HG03565 (cell line): Measurements from ENCODE around the gene CTRB2.
"Not testable (repeated sequence)": the region's sequence is repeated elsewhere in the genome, so short reads cannot be mapped to it uniquely, and the experiment has no call there.

ENCODE experiments used
- ATAC-seq: cut with Tn5 transposase; IDR thresholded peaks from one replicate; pipeline ENCODE4 v1.9.1; 2021; ENCODE audit warnings: mild to moderate bottlenecking, moderate library complexity; ENCODE audit not compliant: unreplicated experiment

CTRB2 gene

DNA sequence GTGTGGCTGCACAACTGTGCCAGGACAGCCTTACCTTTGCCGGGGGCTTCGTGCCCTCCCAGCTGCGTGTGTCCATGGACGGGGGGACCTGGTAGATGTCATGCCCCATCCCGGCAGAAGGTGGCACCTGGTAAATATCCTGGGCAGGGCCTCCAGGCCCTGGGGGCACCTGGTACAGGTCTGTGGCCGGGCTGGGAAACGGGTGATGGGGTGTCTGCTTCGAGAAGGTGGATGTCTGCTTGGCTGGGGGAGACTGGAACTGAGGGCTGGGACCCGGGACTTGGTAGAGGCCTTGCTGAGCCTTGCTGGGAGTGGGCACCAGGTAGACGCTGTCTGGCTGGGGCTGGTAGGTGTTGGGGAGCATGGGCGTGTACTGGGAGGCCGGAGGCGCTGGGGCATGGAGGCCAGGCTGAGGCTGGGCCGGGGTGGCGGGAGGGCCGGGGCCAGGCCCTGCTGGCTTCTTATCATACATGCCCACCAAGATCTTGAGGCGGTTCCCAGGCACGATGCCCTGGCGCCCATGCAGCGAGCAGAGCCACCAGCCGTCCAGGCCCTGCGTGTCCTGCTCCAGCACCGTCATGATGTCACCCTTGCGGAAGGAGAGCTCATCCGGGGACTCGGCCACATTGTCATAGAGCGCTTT lies 35.6 kb upstream of the CTRB2 start:
- ATAC-seq = not testable (repeated sequence)

DNA sequence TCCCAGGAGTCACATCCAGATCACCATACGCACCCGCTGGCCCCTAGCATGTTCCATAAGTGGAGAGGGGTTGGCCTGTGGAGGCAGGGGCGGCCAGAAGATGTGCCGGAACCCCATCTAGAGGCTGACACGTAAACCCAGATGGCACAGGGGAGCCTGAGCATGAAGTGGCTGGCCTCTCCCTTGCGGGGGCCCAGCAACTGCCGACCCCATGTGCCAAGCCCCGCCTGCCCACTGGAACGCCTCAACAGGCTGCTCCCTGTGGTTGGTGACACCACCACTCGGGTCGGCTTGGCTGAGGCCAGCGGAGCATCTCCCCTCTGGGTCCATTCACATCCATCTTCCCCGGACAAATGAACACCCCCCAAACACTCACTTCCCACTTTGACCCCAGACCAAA lies 35.0 kb upstream of the CTRB2 start:
- no peak for ATAC-seq

DNA sequence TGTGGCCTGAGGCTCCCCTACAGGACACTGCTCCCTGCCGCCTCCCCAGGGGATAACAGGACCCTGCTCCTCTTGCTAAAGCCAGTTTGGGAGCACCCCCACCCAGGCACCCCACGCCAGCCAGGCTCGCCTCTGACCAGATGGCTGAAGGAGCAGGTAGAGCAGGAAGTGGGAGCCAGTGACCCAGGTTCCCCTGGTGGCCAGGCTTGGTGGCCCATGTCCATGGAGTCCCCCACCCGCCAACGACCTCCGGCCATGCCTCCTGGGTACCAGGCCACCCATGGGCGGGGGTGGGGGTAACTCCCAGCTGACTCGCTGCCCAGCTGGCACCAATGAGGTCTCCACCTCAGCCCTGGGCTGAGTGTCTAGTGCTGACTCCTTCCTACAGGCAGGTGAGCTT lies 34.5 kb upstream of the CTRB2 start:
- ATAC-seq = no peak

DNA sequence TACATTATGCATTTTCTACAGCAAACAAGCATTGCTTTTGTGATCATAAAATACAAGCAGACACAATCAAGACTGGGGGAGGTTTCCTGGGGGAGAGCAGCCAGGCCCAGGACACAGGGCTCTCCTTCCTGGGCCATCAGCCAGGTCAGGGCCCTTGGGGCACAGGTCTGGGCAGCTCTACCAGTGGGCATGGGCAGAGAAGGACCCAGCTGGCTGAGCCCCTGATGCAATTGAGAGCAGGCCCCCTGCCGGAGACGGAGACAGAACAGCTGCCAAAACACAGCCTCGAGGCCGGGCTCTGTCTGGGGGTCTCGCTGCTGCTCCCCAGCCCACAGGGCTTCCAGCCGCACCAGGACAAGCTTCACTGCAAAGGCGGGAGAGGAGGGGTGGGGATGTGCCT lies 33.7 kb upstream of the CTRB2 start:
- not testable (repeated sequence) for ATAC-seq

DNA sequence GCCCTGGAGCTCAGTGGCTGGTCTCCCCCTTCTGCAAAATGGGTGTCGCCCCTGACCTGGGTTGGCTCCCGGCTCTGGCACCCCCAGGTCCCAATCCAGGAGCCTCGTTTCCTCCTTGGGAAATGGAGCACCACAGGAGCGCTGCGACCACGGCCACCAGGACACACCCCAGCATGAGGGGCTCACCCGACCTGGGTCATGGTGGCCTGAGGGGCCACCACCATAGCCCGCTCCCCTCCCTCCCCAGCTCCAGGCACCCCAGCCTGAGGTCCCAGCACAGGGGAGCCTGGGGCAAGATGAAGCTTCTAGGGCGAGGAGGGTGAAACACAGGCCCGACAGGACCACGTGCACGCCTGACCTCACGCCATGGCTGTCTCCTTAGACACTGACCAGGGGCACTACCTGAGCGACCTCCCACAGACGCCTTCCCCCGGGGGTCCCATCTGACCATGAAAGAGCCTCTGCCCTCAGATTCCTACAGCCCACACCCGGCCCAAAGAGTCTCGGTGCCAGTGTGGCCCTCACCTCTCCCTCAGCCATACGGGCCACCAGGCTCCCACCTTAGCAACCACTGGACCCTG lies 32.7 kb upstream of the CTRB2 start:
- no peak for ATAC-seq

DNA sequence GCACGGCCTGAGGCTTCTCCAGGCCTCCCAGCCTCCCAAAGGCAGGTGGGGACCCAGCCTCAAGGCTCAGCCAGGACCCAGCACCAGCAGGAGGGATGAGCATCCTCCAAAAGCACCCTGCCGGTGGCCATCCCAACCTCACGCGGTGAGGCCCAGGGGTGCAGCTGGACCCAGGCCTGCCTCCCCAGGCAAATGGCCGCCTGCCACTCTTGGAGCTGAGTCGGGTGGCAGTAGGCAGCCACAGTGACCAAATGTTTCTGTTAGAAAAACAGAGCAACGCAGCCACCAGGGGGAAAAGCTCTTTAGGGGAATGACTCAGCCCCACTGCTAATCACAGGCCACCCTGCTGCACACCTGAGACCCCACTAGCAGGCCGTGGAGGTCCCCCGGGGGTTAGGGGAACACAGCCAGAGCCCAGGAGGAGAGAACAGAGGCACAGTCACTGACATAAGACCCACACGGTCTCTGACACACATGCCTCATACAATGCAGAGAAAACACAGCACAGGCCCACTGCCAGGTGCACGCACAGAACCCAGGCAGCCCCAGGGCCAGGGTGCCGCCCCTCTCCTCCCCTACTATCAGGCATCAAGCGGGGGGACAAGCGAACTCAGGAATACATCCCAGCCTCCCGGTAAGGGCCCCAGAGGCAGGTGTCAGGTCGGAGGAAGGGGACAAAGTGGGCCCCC lies 32.0 kb upstream of the CTRB2 start:
- ATAC-seq = no peak

DNA sequence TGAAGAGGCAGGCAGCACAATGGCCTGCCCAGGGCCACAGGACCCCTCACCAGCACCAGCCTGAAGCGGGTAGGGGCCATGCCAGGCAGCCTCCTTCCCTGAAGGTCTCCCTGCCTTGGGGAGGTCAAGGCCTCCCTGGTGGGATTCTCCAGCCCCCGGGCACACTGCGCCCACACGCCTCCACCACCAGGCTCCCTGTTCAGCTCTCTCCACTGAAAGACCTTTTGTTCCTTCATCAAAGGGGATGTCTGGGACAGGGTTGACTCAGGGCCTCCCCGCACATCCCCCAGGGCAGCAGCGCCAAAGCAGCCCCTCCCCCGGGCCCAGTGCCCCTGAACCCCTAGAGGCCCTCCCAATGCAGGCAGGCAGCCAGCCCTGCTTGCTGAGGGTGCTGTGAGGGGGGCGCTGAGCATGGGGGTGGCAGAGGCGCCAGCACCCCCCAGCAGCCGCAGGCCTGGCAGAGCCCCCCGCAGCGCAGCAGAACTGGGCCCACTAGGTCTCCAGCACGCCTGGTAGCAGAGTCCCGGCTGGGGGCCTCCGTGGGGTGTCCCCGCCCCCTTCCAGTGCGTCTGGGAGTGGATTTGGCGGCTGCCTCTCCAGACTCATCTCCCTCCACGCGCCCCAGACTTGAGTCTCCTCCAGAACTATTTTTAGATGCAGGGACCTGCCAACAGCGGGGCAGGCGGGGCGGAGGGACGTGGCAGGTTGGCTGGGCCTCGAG lies 31.3 kb upstream of the CTRB2 start:
- no peak for ATAC-seq

DNA sequence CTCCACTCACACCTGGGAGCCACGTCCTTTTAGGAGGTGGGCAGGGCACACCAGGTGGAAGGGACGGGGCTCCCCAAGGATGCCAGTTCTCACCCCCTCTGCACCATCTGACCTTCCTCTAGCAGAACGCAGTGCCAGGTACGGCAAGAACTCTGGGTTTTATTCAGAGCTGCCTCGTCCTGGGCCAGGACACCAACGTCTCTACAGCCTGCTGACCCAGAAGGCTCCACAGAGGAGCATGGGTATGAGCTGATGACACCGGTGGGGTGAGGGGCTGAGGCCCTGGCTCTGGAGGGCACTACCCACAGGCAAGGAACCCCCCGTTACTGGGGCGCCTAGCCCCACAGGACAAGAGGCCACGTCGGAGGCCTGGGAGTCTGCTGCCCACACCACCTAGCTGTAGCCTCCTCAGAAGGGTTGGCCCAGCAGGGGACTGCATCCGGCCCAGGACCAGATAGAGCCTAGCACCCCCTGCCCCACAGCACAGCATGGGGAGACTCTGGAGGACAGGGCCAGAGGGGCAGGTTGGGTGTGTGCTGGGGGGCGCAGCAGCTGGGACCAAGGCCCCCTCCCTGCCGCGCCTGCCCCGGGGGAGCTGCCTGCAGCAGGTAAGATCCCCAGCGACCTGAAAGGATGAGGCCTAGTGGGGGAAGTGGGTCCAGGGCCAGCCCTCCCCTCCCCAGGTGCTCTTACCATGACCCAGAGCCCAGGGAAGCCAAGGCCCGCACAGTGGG lies 30.6 kb upstream of the CTRB2 start:
- ATAC-seq = no peak

DNA sequence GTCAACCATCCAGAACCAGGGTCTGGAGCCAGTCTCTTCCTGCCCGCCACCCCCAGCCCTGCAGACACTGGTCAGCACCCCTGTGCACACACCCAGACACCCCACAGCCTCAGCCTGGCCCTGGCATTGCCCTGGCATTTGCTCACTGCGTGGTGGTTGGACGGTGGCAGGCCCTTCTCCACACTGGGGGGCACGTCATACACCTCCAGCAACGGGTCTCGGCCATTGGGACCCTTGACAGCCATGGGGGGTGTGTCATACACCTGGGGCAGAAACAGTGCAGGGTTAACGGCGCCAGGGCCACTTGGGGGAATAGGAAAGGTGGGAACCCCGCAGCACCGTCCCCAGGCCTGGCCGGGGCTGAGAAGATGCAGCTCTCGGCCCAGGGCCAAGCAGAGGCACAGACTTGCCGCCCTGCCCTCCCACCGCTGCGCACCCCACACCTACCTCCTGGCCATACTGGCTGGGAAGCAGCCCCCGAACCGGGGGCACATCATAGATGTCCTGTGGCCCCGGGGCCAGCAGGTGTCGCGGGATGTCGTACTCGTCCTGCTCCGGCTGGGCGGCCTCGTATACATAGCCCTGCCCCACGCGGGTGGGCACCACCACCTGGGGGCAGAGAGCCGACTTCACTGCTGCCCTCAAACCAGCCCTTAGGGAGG lies 29.9 kb upstream of the CTRB2 start:
- no peak for ATAC-seq

DNA sequence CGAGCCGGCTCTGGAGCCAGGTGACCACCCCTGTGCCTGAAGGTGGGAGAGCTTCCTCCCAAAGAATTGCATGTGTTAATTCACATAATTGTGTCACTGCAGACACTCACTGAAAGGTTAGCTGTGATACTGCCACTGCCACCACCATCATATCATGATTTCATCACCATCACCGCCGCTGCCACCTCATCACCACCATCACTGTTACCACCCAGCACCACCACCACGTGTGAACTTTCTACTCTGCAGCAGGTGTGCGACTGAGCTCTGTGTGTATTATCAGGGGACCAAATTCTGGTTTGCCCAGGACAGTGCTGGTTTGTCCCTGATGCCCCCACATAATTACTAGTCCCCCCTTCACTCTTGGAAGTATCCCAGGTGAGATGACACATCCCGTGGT lies 29.3 kb upstream of the CTRB2 start:
- no peak for ATAC-seq

DNA sequence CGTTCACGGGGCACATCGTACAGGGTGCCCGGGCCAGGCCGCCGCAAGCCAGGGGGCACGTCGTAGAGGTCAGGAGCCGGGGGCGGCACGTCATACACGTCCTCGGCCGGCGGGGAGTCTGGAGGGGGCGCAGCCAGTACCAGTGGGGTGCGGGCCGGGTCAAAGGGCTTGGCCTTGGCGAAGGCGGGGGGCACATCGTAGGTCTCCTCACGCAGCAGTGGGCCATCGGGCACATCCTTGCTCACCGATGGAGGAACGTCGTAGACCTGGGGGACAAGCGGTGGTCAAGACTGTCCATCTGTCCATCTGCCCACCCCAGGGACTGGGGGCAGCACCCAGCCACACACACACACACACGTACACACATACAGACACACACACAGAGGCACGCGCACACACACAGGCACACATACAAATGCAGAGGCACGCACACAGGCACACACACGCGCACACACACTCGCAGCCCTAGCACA lies 28.8 kb upstream of the CTRB2 start:
- ATAC-seq = no peak

DNA sequence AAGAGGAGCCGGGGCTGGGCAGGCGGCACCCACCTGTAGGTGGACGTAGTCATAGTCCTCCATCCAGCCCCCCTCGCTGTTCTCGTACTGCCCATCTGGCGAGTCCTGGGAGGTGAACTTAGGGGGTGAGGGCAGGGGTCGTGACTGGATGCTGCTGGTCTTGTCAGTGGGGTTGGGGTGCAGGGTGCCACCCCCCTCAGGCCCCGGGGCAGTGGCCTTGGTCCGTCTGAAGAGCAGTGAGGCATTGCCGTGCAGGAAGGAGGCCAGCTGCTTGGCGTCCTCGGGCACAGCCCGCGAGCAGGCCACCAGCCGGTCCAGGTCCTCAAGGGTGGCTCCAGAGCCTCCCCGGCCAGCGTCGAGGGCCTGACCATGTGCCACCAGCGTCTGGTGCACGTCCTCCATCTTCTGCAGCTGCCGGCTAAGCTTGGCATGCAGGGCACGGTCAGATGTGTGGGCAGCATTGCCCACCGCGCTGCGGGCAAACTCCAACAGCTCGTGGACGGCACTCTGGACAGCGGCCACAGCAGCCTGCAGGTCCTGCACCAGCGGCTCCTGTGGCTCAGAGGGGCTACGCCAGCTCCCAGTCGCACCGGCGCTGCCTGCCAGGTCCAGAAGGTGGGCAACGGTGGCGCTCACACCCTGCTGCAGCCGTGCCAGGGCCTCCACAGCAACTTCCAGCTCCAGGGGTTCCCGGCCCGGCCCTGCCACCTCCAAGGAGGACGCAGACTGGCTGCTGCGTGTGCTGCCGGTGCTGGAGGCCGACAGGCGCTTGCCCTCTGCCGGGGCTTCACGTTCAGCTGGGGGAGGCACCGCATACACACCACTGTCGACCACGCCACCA lies 28.1 kb upstream of the CTRB2 start:
- no peak for ATAC-seq

DNA sequence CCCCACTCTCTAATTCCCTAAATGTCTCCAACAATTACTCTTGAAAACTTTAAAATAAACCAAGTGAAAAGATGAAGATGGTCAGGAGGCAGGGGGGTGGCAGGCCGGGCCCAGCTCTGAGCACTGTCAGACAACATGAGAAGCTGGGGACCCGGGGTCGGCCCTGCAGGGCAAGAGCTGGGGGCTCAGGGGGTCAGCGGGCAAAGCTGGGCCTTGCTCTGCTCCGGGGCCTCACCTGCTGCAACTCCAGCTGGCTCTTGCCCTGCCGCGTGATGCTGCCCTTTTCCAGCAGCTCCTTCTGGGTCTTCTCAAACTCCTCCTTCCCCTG lies 26.6 kb upstream of the CTRB2 start:
- no peak for ATAC-seq

DNA sequence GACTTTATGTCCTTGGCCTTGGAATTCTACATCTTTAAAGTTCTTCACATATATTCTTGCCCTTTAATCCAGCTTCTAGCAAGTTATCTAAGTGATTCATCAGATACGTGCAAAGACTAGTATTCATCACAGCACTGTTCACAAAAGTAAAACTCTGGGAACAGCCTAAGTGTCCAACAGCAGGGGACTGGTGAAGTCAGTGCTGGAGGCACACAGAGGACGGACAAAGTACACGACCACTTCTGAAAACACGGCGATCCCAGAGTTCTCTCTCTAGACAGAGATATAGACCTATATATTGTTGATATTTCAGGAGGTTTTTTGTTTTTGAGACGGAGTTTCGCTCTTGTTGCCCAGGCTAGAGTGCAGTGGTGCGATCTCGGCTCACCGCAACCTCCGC lies 24.6 kb upstream of the CTRB2 start:
- ATAC-seq = no peak

DNA sequence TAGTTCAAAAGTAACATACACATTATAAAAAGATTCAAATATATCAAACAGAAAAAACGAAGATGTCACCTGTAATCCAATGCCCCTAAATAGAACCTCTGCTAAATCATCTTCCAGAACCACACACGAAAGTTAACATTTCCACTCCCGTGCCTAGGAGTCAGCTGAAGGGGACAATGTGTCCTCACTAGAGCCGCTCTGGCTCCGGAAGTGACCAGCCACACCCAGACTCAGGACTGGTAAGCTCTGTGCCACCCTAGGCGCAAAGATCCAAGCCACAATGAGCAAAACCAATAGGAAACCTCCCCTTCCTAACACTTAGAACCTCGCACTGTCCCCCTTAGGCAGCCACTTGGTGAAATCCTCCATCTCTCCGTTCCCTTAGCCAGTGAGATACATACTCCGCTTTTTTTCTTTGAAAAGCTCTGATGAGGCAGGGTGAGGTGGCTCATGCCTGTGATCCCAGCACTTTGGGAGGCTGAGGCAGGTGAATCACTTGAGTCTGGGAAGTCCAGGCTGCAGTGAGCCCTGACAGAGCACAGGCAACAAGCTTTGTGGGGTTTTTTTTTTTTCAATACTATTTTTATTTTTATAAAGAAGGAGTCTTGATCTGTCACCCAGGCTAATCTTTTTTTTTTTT lies 23.6 kb upstream of the CTRB2 start:
- ATAC-seq = no peak

DNA sequence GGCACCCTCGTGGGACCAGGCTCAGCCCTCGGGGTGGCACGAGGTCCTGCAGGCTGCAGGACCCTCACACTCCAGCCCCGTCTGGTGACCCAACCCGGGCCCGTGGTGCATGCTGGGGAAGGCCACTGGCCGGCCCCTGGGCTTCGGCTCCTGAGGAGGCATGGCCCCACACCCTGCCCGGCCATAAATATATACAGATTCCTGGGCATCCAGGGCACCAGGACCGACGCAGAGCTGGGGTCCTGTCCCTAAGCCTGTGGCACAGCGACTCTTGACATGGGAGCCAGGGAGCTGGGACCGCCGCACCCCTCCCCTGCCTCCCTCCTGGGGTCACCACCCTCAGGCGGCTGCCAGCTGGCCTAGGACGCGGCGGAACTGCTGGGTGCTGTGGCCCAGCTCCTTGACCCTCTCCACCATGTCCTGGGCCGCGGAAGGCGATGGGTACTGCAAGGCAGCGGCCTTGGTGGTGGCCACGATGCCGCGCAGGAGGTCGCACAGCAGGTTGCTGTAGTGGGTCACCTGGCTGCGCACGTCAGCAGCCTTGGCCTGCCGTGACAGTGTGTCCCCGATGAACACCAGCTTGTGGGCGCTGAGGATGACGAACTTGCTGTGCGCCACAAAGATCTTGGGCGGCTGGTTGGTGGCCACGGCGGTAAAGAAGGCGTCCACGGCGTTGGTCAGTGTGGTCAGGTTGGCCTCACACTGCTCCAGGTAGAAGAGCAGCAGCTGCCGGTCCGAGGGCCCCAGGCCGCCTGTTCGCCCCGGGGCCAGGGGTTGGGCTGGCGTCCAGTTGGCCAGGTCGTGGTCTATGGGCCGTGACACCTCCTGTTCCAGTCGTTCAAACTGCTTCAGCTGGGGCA lies 22.4 kb upstream of the CTRB2 start:
- ATAC-seq = no peak

DNA sequence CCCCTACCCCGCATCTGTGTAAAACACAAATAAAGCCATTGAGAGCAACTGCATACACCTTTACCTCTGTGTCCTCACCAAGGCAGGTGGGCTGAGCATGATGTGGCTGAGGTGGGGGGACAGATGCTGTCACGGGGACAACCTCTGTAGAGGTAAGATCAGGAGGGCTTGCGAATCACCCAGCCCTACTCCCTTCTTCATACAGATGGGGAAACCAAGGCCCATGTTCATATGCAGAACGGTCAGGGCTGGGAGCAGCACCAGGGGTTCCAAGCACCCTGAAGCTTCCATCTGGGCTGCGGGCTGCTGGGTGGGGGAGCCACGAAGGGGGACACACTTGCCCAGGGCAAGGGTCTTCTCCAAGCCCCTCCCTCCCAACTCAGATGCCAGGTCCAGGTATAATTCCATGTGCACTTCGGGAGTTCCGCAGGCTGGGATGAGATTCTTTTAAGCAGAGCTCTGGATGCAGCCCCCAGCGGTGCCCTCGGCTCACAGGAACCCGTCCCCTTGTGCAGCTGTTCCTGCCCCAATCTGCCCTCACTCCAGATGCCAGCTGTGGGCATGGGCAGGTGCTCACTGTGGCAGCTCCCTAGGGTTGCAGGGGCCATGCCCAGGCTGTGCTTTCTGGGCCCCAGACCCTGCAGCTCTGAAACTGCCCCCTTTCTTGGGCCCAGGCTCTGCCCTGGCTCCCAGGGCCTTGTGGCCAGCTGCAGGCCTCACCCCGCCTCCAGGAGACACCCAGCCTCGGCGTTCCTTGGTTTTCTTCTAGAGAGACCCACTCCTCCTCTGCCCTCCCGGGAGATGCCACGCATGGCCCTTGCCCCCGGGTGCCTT lies 21.4 kb upstream of the CTRB2 start:
- no peak for ATAC-seq
